Measurements from ENCODE around the gene LRMDA. TPM values are rescaled to one million over a fixed set of nuclear protein-coding genes. Genes with fewer than 3 reads are reported as not detected.
"Not testable (repeated sequence)": the region's sequence is repeated elsewhere in the genome, so short reads cannot be mapped to it uniquely, and the experiment has no call there.

The LRMDA gene
- total RNA-seq, 3 donors from 2014 or later: not detected

DNA sequence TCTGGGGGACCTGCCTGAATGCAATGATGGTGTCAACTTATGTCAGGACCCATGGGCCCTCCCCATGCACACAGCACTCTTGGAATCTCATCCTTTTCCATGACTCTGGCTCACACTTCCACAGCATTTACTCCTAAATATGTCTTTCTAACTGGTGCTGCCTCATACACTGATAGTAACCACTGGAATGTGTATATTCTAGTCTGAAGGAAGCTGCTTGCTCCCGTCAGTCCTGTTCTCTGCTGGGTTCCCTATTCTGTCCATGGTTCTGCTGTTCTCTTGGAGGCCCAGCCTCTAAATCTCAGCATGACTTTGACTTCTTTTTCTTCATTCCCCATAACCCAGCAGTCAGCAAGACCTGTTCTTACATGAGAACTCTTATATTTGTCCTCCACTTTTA is 1151.1 kb downstream of the LRMDA start:
- peaks cover 9% of the 10 kb centered on the region for H3K9me3 Mint-ChIP-seq
- H3K4me3 Mint-ChIP-seq: no peak overlapping the region
- H3K36me3 Mint-ChIP-seq (ENCODE audit: insufficient read depth): no peaks in the 10 kb centered on the region
- DNase-seq (no peak), ATAC-seq (no peak)
- no peaks in the 10 kb centered on the region for H3K4me1 Mint-ChIP-seq (ENCODE audit: low read depth)
- H3K27me3 Mint-ChIP-seq (ENCODE audit: low read depth): no peaks in the 10 kb centered on the region

DNA sequence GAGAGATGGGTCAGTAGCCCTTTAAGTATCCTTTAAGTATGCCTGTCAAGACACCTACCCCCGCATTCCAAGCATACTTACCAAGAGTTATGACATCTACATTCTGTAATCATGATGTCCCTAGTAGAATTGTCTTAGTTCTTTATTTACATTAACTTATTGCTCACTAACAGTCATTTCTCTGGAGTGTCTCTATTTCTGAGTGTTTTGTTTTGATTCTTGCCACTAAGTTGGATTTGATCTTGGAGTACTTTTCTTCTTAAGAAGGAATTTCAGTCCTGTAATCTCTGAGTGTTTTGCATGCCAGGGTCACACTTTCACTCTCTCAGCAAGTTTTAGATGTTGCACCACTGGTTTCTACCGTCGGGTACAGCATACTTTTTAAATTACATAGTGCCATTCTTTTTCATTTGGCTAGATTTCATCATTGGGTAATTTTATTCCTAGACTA is 1152.3 kb downstream of the LRMDA start:
- H3K9me3 Mint-ChIP-seq: peaks cover 9% of the 10 kb centered on the region
- no peak overlapping the region for H3K4me3 Mint-ChIP-seq
- DNase-seq: no peak
- no peak for ATAC-seq
- H3K4me1 Mint-ChIP-seq (ENCODE audit: low read depth): no peaks in the 10 kb centered on the region
- no peaks in the 10 kb centered on the region for H3K36me3 Mint-ChIP-seq (ENCODE audit: insufficient read depth)
- H3K27me3 Mint-ChIP-seq (ENCODE audit: low read depth): no peaks in the 10 kb centered on the region

DNA sequence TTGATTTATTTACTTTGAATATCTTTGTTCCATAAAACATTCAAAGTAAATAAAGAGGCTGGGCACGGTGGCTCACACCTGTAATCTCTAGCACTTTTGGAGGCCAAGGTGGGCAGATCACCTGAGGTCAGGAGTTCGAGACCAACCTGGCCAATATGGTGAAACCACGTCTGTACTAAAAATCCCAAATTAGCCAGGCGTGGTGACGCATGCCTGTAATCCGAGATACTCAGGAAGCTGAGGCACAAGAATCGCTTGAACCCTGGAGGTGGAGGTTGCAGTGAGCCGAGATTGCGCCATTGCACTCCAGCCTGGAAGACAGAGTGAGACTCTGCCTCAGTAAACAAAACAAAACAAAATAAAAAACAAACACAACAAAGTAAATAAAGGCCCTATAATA is 1153.0 kb downstream of the LRMDA start:
- not testable (repeated sequence) for ATAC-seq

More for the DNA sequence above, 1153.0 kb downstream of the LRMDA start:
- H3K9me3 Mint-ChIP-seq; DNase-seq; H3K4me3 Mint-ChIP-seq; H3K4me1 Mint-ChIP-seq (ENCODE audit: low read depth); H3K27me3 Mint-ChIP-seq (ENCODE audit: low read depth); H3K36me3 Mint-ChIP-seq (ENCODE audit: insufficient read depth): not testable (repeated sequence)

Other genes with a start within 250 kb of the LRMDA start
- gene VDAC2, start 220.8 kb upstream of the LRMDA start, total RNA-seq: 100 to 1,000 TPM; 269 to 284 (median 271) TPM
- 10 to 100 TPM; 30.0 to 35.1 (median 30.4) TPM for gene COMTD1, start 195.7 kb upstream of the LRMDA start, total RNA-seq
- gene ZNF503, start 29.9 kb upstream of the LRMDA start, total RNA-seq: under 1 TPM; 0.16 to 0.30 (median 0.27) TPM

Data from activated T-cell treated with anti-CD3 and anti-CD28 coated beads, Interleukin-2, amount 50 U/mL, for 4 hours (primary cell).